ENCODE measurements around the gene CEACAM3.

DNA sequence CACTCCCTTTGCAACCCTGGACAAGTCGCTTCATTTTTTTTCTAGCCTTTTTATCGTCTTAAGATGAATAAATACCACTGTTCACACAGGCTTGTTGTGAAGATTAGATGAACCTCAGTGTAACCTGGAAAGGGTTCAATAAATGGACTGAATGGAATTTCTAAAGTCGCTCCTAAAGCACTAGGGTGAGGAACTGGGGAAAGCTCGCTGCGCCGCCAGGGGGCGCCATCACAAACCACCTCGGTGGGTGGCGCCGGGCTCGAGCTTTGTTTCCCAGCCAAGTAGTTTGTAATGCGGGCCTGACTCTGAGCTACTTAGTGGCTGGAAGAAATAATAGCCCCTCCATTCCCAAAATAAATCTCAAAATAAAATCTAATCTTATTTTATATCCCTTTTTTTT, 43.2 kb upstream of the CEACAM3 start:
- TF ChIP-seq SREBF1 (IDR thresholded peaks at IDR 0.05; ENCODE audit: borderline replicate concordance, low read depth, low read length) (no peak), NR3C1 (CRISPR knock-in tag; IDR thresholded peaks at IDR 0.05) (no peak), THRAP3 (IDR thresholded peaks at IDR 0.05; ENCODE audit: borderline replicate concordance) (no peak), ZBTB17 (CRISPR knock-in tag; IDR thresholded peaks at IDR 0.05) (no peak), ZNF589 (CRISPR knock-in tag; IDR thresholded peaks at IDR 0.05; ENCODE audit: low read depth) (no peak)
- TF ChIP-seq, protein P1, sequence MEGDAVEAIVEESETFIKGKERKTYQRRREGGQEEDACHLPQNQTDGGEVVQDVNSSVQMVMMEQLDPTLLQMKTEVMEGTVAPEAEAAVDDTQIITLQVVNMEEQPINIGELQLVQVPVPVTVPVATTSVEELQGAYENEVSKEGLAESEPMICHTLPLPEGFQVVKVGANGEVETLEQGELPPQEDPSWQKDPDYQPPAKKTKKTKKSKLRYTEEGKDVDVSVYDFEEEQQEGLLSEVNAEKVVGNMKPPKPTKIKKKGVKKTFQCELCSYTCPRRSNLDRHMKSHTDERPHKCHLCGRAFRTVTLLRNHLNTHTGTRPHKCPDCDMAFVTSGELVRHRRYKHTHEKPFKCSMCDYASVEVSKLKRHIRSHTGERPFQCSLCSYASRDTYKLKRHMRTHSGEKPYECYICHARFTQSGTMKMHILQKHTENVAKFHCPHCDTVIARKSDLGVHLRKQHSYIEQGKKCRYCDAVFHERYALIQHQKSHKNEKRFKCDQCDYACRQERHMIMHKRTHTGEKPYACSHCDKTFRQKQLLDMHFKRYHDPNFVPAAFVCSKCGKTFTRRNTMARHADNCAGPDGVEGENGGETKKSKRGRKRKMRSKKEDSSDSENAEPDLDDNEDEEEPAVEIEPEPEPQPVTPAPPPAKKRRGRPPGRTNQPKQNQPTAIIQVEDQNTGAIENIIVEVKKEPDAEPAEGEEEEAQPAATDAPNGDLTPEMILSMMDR (IDR thresholded peaks at IDR 0.05 in 2 of 3, conservative IDR thresholded peaks at IDR 0.05 in 1 of 3; ENCODE audit: insufficient read depth in 2 of 3, low read depth in 1 of 3, low read length in 3 of 3), result peak; percentile 80 to 92 (median 83)

Measured in K562 (cell line).